Lung (tissue), 12 donors: ENCODE data around the gene ASTN2. TPM values are rescaled to one million over a fixed set of nuclear protein-coding genes. Genes with fewer than 3 reads are reported as not detected.

Source experiments
- ATAC-seq: fragments of 200-7000 bp; cut with Tn5 transposase; one replicate; pipeline ENCODE4 v1.9.1; 2020; ENCODE audit warnings: moderate number of reproducible peaks; ENCODE audit not compliant: insufficient read depth, low FRiP score
- DNase-seq, 3 donors: peaks; one replicate each; pipeline ENCODE4 v3.0.0-alpha.2; 2013 to 2017
- H3K27ac ChIP-seq, 2 donors: one replicate each; pipeline ENCODE4 v1.5.1; 2013; ENCODE audit warnings: mild to moderate bottlenecking in 2 of 2, moderate library complexity in 2 of 2, control low read depth in 1 of 2, inconsistent platforms in 1 of 2, low read depth in 1 of 2, low read length in 1 of 2
- H3K27me3 ChIP-seq, 3 donors: one replicate each; pipeline ENCODE4 v1.5.1; 2013; ENCODE audit warnings: low read length in 2 of 3; ENCODE audit not compliant: control insufficient read depth in 3 of 3, insufficient read depth in 3 of 3
- H3K36me3 ChIP-seq, 4 donors: one replicate each; pipeline ENCODE4 v1.5.1; 2013; ENCODE audit warnings: low read length in 4 of 4, mild to moderate bottlenecking in 1 of 4, moderate library complexity in 1 of 4; ENCODE audit not compliant: control insufficient read depth in 4 of 4, insufficient read depth in 4 of 4
- H3K4me1 ChIP-seq, 5 donors: one replicate each; pipeline ENCODE4 v1.5.1; 2013; ENCODE audit warnings: low read length in 5 of 5, mild to moderate bottlenecking in 2 of 5, moderate library complexity in 1 of 5; ENCODE audit not compliant: control insufficient read depth in 5 of 5, insufficient read depth in 5 of 5
- H3K4me3 ChIP-seq: one replicate; pipeline ENCODE4 v1.5.1; 2013; ENCODE audit warnings: mild to moderate bottlenecking, control low read depth, moderate library complexity
- H3K9ac ChIP-seq, 2 donors: one replicate each; pipeline ENCODE4 v1.5.1; 2013; ENCODE audit warnings: low read length in 2 of 2, control low read depth in 1 of 2; ENCODE audit not compliant: insufficient read depth in 1 of 2
- H3K9me3 ChIP-seq, 4 donors: one replicate each; pipeline ENCODE4 v1.5.1; 2013; ENCODE audit warnings: low read length in 3 of 4, mild to moderate bottlenecking in 1 of 4, moderate library complexity in 1 of 4; ENCODE audit not compliant: control insufficient read depth in 4 of 4, insufficient read depth in 3 of 4
- WGBS, 2 donors: extraction: QIAGEN DNeasy Blood & Tissue Kit; methylation state at CpG; one replicate each; pipeline ENCODE4 v1.1.7; 2013; 5-methylcytosine and 5-hydroxymethylcytosine counted together
- polyA plus RNA-seq, 2 donors: library from polyadenylated mRNA; stranded (reverse); fragments of 200-250 nt; gene quantifications; one replicate each; pipeline ENCODE4 v1.2.1, GENCODE V29; 2013
- total RNA-seq, 2 donors: library from RNA; depleted of rRNA in 1 of 2; stranded (reverse); fragments of >200 nt in 1 of 2; gene quantifications; one replicate each; pipeline ENCODE4 v1.2.1, GENCODE V29; 2014 to 2021
- TF ChIP-seq, protein P1 (sequence below): IDR thresholded peaks from 2 replicates; pipeline ENCODE4 v1.5.1; 2012; ENCODE audit warnings: mild to moderate bottlenecking; ENCODE audit errors: control extremely low read depth, extremely low read depth
- donor health status: control.
- donor health status: control.
- donor health status: Bipolar disorder and iron deficiency.
- donor health status: healthy.
- donor health status: DM: yes; HTN: yes; CAD: no.

The ASTN2 gene
- total and polyA plus RNA-seq, 4 donors: 1.4 to 7.0 (median 3.3) TPM

DNA sequence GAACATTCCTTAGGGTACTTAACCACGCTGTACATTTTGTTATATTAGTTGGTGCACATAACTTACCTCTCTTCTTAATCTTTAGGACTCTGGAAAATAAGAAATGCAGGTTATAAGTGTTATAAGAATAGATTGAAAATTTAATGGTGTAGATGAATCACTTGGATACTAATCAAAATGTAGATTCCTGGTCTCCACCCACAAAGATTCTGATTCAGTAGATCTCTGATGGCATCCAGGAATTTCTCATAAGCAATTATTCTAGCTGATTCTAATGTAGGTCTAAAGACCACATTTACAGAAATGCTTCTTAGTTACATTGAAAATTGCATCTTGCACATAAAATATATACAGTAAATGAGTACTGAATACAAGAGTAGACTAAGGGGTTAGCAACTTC, 38.9 kb upstream of the ASTN2 start:
- no peaks in the 10 kb centered on the region for H3K9me3 ChIP-seq
- H3K36me3 ChIP-seq: no peaks in the 10 kb centered on the region
- TF ChIP-seq, protein P1, sequence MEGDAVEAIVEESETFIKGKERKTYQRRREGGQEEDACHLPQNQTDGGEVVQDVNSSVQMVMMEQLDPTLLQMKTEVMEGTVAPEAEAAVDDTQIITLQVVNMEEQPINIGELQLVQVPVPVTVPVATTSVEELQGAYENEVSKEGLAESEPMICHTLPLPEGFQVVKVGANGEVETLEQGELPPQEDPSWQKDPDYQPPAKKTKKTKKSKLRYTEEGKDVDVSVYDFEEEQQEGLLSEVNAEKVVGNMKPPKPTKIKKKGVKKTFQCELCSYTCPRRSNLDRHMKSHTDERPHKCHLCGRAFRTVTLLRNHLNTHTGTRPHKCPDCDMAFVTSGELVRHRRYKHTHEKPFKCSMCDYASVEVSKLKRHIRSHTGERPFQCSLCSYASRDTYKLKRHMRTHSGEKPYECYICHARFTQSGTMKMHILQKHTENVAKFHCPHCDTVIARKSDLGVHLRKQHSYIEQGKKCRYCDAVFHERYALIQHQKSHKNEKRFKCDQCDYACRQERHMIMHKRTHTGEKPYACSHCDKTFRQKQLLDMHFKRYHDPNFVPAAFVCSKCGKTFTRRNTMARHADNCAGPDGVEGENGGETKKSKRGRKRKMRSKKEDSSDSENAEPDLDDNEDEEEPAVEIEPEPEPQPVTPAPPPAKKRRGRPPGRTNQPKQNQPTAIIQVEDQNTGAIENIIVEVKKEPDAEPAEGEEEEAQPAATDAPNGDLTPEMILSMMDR: no peak
- DNase-seq: no peak
- no peak overlapping the region for H3K4me3 ChIP-seq
- no peaks in the 10 kb centered on the region for H3K27me3 ChIP-seq
- WGBS, 2 donors: 65 to 86% methylated on average over 1 of the region's 1 CpG
- H3K9ac ChIP-seq: no peak overlapping the region
- no peaks in the 10 kb centered on the region for H3K4me1 ChIP-seq
- ATAC-seq: no peak
- no peak overlapping the region for H3K27ac ChIP-seq

DNA sequence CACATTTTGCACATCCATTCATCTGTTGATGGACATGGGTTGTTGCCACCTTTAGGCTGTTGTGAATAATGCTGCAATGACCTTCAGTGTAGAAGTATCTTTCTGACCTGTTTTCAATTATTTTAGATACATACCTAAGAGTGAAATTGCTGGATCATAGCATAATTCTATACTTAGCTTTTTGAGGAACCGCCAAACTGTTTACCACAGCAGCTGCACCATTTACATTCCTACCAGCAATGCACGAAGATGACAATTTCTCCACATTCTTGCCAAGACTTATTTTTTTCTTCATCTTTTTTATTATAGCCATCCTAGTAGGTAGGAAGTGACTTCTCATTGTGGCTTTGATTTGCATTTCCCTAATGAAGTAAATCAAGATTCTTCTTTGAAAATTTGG, 36.5 kb upstream of the ASTN2 start:
- DNase-seq: no peak
- ATAC-seq: no peak
- Histone ChIP-seq H3K27me3 (no peaks in the 10 kb centered on the region), H3K4me3 (no peak overlapping the region), H3K9me3 (no peaks in the 10 kb centered on the region), H3K4me1 (no peaks in the 10 kb centered on the region), H3K9ac (no peak overlapping the region), H3K27ac (no peak overlapping the region), H3K36me3 (no peaks in the 10 kb centered on the region)
- TF ChIP-seq, protein P1: no peak
- WGBS, 2 donors: 67 to 77% methylated on average over 2 of the region's 2 CpGs

DNA sequence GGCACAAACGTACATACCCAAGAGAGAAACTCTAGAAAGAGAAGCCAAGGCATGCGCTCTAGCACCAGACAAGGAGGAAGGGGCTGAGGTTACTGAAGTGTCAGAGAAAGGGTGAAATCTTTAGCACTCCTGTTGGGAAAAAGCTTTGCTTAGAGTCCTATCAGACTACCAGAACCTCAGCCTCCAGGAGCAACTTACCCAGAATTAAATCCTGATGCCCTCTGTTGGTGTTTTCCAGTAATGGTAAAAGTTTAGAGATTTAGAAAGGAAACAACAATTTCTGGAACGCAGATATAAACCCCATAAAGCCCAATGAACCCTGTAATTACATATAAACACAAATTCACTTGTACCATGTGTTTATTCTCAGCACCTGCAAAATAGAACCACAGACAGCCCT, 33.2 kb upstream of the ASTN2 start:
- no peaks in the 10 kb centered on the region for H3K9me3 ChIP-seq
- ATAC-seq: no peak
- H3K4me3 ChIP-seq: no peak overlapping the region
- H3K36me3 ChIP-seq: no peaks in the 10 kb centered on the region
- WGBS, 2 donors: 62 to 63% methylated on average over 3 of the region's 3 CpGs
- no peak for DNase-seq
- H3K27me3 ChIP-seq: no peaks in the 10 kb centered on the region
- no peak overlapping the region for H3K27ac ChIP-seq
- TF ChIP-seq, protein P1: no peak
- no peaks in the 10 kb centered on the region for H3K4me1 ChIP-seq
- no peak overlapping the region for H3K9ac ChIP-seq

DNA sequence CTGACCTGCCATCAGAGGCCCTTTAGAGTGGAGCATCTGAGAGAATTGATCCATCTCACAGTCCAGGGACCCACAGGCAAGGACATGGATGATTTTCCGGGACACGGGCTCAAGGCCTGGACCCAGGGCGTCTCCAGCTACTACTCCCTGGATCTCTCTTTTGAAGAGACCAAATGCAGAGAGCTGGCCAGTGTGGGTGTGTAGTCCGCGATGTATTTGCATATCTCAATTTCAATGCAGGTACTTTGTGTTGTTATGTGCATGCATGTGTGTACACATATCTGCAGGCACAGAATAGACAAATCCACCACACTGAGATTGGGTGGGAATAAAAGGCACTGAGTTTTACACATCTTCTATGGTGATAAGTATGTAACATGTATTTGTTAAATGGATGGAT, 30.8 kb upstream of the ASTN2 start:
- no peaks in the 10 kb centered on the region for H3K9me3 ChIP-seq
- 93 to 99% methylated on average over 5 of the region's 5 CpGs for WGBS, 2 donors
- H3K27ac ChIP-seq: no peak overlapping the region
- TF ChIP-seq, protein P1: no peak
- ATAC-seq (no peak), DNase-seq (no peak)
- H3K4me1 ChIP-seq: no peaks in the 10 kb centered on the region
- no peaks in the 10 kb centered on the region for H3K36me3 ChIP-seq
- no peak overlapping the region for H3K9ac ChIP-seq
- H3K27me3 ChIP-seq: no peaks in the 10 kb centered on the region
- no peak overlapping the region for H3K4me3 ChIP-seq
